Panc1 (cell line): ENCODE measurements around the gene ZFR2. TPM values are rescaled to one million over a fixed set of nuclear protein-coding genes. Genes with fewer than 3 reads are reported as not detected.

Experiments
- ATAC-seq: fragments of 200-7000 bp; cut with Tn5 transposase; 2 replicates; pipeline ENCODE4 v1.9.1; 2020; ENCODE audit warnings: mild to moderate bottlenecking, moderate library complexity
- BruUV-seq: library from RNA; stranded (reverse); fragments of 400-500 nt; replicated peaks from 2 replicates; lab custom pipeline; 2021; lab: Mats Ljungman, UMichigan
- CTCF ChIA-PET: fragments of 300-600 bp; sonication (Branson Sonifier 250); formaldehyde crosslinking; loops from one replicate; lab custom pipeline; 2022; ENCODE audit warnings: antibody characterized with exemption; lab: Charles Lee
- POLR2A ChIA-PET: fragments of 300-600 bp; sonication (Branson Sonifier 250); formaldehyde crosslinking; loops from one replicate; lab custom pipeline; 2022; ENCODE audit warnings: antibody characterized with exemption; lab: Charles Lee
- DNase-seq: peaks from one replicate; pipeline ENCODE4 v3.0.0-alpha.2; 2010; ENCODE audit warnings: low read depth, low spot score
- H3K27ac ChIP-seq: 2 replicates; pipeline ENCODE4 v1.5.1; 2011; ENCODE audit warnings: mild to moderate bottlenecking, low read length, inconsistent platforms
- H3K27me3 ChIP-seq: fragments of 200-500 bp; sonication (Bioruptor generic); 2 replicates; pipeline ENCODE4 v1.6.0; 2014; ENCODE audit warnings: low read length, inconsistent platforms; ENCODE audit not compliant: control insufficient read depth, insufficient read depth
- H3K36me3 ChIP-seq: fragments of 200-500 bp; sonication (Bioruptor generic); 2 replicates; pipeline ENCODE4 v1.5.1; 2014; ENCODE audit warnings: inconsistent platforms, mild to moderate bottlenecking, low read length, moderate library complexity; ENCODE audit not compliant: control insufficient read depth, insufficient read depth
- H3K4me1 ChIP-seq: 2 replicates; pipeline ENCODE4 v1.5.1; 2011; ENCODE audit warnings: inconsistent platforms, mild to moderate bottlenecking, low read length, moderate library complexity; ENCODE audit not compliant: control insufficient read depth, insufficient read depth
- H3K4me3 ChIP-seq, 2 experiments: 2 replicates each; pipeline ENCODE4 v1.5.1; 2011 to 2012; ENCODE audit warnings: low read depth in 2 of 2, low read length in 2 of 2, mild to moderate bottlenecking in 2 of 2, inconsistent platforms in 1 of 2, moderate library complexity in 1 of 2
- H3K9me3 ChIP-seq: fragments of 200-500 bp; sonication (Bioruptor generic); 2 replicates; pipeline ENCODE4 v1.5.1; 2014; ENCODE audit warnings: low read depth, mild to moderate bottlenecking, inconsistent platforms, low read length, moderate library complexity; ENCODE audit not compliant: control insufficient read depth, insufficient read depth
- CTCF ChIP-seq: fragments of 450-650 bp; IDR thresholded peaks from 2 replicates; pipeline ENCODE4 v1.5.1; 2017; ENCODE audit warnings: mild to moderate bottlenecking
- POLR2AphosphoS5 ChIP-seq: IDR thresholded peaks from 2 replicates; pipeline ENCODE4 v1.6.1; 2012; ENCODE audit warnings: mild to moderate bottlenecking, low read depth, low read length, moderate library complexity
- REST ChIP-seq, 2 experiments: IDR thresholded peaks; 2 replicates each; pipeline ENCODE4 v1.6.1; 2011 to 2012; ENCODE audit warnings: low read depth in 2 of 2, control low read depth in 1 of 2, low read length in 1 of 2, mild to moderate bottlenecking in 1 of 2, moderate library complexity in 1 of 2; ENCODE audit not compliant: insufficient read depth in 1 of 2
- SIN3A ChIP-seq: IDR thresholded peaks from 2 replicates; pipeline ENCODE4 v1.6.1; 2012; ENCODE audit warnings: low read depth, mild to moderate bottlenecking, low read length, moderate library complexity, borderline replicate concordance; ENCODE audit not compliant: insufficient read depth
- TCF7L2 ChIP-seq: IDR thresholded peaks from 2 replicates; pipeline ENCODE4 v1.6.1; 2011; ENCODE audit warnings: mild to moderate bottlenecking, low read depth, low read length, inconsistent platforms
- in situ Hi-C: cut with HindIII; loops from 2 replicates; pipeline ENCODE4 v1.10.0; 2016; ENCODE audit warnings: low sequenced_read_pairs, low pct_unique_long_range_greater_than_20kb
- intact Hi-C: fragments of 100-400 bp; cut with micrococcal nuclease; formaldehyde crosslinking; loops from one replicate; pipeline ENCODE4 v1.10.0; 2022; ENCODE audit not compliant: unreplicated experiment
- total RNA-seq: library from RNA; stranded (reverse); gene quantifications from one replicate; pipeline ENCODE4 v1.2.1, GENCODE V29; 2021; ENCODE audit not compliant: unreplicated experiment

The ZFR2 gene
- total RNA-seq, 1 experiment from 2014 or later: 0.74 TPM

DNA sequence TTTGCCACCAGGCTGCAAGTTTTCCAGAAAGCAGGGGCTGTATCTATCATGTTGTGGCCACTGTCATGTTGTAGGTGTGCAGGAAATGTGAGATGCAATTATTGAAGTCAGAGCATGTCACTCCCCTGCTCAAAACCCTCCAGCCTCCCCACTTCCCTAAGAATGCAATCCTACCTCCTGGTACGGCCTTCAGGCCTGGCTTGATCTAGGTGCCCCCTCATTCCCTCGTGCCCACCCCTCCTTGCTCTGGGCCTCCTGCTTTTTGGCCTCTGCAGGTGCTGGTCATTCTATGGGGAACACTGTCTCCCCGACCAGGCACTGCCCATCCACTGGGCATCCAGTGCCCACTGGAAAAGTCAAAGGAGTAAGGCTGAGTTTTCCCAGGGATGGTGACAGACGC lies 54.2 kb downstream of the ZFR2 start:
- DNase-seq (no peak), ATAC-seq (no peak)
- BruUV-seq: no TSS peak
- Histone ChIP-seq H3K4me3 (no peak overlapping the region), H3K36me3 (no peaks in the 10 kb centered on the region), H3K9me3 (no peaks in the 10 kb centered on the region), H3K27me3 (no peaks in the 10 kb centered on the region), H3K27ac (no peak overlapping the region), H3K4me1 (no peaks in the 10 kb centered on the region)
- TF ChIP-seq REST (IDR thresholded peaks at IDR 0.05; ENCODE audit: insufficient read depth in 1 of 2, low read depth in 2 of 2, low read length in 1 of 2): no peak
- no peak for TF ChIP-seq POLR2AphosphoS5
- no peak for TF ChIP-seq CTCF
- no peak for TF ChIP-seq SIN3A
- TF ChIP-seq TCF7L2: no peak
- POLR2A ChIA-PET: no interaction called here
- intact Hi-C loops: no loop called here
- in situ Hi-C loops: no loop called here
- CTCF ChIA-PET: no interaction called here

- Histone ChIP-seq H3K36me3 (no peaks in the 10 kb centered on the region), H3K27me3 (no peaks in the 10 kb centered on the region), H3K4me1 (no peaks in the 10 kb centered on the region), H3K9me3 (no peaks in the 10 kb centered on the region), H3K4me3 (no peak overlapping the region), H3K27ac (no peak overlapping the region)
- in situ Hi-C loops: no loop called here
- ChIA-PET CTCF (no interaction called here), POLR2A (no interaction called here)
- intact Hi-C loops: no loop called here
- no TSS peak for BruUV-seq
- ATAC-seq (no peak), DNase-seq (no peak)
- TF ChIP-seq TCF7L2 (no peak), SIN3A (no peak), POLR2AphosphoS5 (no peak), REST (IDR thresholded peaks at IDR 0.05; ENCODE audit: insufficient read depth in 1 of 2, low read depth in 2 of 2, low read length in 1 of 2) (no peak), CTCF (no peak)
Observed at GRCh38 chr19:3813473-3814392, 55.1 kb downstream of the ZFR2 start.
